IPS DF 19.7 (cell line): ENCODE results near the gene PRDM2.

Source experiments
- DNase-seq: peaks from one replicate; pipeline ENCODE4 v3.0.0-alpha.2; 2013; ENCODE audit warnings: low read depth, low spot score

PRDM2 gene

DNA sequence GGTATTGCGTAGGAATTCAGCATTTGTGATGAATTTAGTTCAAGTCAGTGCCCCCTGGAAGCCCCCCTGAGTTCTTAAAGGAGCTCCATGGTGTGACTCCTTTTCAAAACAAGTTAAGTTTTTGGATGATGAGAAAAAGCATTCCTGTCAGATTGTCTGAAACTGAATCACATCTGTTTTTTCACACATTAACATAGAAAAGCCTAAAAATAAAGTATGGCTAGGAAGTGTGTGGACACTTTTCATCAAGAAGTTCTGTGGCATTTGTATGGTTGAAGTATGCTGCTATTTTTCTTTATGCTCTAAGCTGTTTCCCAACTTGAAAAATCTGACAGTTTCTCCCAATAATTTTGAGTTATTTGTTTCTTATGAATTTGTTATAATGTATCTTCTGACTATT, 33.7 kb downstream of the PRDM2 start:
- no peak for DNase-seq

DNA sequence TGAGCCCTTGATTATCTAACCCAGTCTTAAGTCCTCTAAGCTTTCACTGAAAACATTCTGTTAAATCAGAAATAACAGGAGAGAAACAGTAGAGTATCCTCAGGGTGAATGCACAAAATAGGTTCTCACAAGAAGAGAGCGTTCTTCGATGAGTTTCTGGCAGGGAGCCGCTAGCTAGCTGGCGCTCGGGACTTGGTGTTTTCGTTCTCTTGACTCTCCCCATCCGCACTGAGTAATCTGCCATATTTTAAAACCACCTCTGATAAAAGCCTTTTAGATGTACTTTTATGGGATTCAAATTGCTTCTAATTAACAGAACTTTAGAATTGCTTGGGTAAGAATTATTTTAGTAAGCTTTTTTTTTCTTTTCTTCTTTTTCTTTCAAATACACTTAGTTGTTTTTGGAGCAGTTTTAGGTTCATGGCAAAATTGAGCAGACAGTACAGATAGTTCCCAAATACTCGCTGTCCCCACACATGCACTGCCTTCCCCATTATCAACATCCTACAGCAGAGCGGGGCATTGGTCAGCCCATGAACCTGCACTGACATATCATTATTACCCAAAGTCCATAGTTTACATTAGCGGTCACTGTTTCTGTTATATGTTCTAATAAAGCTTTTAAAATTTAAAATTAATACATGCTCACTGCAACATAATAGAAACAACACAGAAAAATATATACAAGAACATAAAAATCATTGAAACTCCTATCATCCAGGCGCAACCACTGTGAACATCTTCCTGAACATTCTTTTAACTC, 35.4 kb downstream of the PRDM2 start:
- no peak for DNase-seq

DNA sequence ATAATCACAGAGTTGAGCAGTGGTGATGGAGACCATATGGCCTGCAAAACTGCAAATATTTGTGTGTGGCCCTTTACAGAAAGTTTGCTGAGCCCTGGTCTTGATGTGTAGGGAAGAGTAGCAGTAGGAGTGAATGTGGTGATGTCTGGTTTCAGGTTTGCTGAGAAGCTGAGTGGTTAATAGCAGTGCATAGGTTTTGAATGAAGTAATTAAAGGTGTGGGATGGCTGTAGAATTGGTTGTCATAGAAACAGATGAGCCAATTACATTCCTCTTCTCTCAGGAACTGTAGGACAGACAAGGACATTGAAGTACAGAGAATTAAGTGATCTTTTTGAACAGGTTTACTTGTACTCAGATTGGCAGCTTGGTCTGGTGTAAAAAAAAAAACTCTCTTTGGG, 37.4 kb downstream of the PRDM2 start:
- DNase-seq: no peak

DNA sequence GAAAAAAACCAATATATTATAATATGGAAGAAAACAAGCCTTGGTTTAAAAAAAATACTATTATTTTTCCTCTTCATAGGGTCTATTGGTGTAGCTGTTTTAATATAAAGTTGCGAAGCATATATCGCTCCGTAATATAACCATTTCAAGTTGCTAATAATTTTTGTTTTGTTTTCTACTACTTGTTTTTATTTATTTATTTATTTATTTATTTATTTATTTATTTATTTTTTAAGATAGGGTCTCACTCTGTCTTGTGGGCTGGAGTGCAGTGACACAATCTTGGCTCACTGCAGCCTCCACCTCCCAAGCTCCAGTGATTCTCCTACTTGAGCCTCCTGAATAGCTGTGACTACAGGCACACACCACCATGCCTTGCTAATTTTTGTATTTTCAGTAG, 46.4 kb downstream of the PRDM2 start:
- DNase-seq: no peak

DNA sequence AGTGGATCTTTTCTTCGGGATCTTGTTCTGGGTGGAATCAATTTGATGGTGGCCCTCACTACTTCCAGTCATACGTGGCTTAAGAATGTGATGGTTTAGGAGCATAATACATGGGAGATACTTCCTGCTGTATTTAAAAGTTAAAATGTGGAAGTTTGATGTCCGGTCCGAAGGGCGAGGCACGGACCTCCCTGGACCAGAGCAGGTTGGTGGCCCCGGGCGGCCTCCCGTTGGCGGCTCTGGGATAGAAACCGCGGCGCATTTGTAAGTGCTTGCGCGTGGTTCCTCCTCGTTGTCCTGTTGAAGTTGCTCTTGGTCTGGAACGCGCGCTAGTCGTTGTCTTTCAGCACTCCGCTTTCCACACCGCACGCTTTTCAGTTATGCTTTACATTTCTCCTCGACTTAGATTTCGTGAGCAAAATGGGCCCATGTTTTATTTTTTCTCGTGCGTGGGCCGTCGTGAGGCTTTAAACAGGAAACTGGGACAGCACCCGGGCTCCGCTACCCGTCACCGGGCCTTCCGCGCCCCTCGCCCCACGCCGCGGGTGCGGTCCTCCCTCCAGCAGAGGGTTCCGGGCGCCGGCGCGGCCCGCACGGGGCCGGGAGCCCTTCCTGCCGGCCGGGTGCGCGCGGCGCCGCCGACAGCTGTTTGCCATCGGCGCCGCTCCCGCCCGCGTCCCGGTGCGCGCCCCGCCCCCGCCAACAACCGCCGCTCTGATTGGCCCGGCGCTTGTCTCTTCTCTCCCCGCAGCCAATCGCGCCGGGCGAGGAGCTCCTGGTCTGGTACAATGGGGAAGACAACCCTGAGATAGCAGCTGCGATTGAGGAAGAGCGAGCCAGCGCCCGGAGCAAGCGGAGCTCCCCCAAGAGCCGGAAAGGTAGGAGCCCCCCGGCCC, 48.9 kb downstream of the PRDM2 start:
- peak; percentile 70 for DNase-seq

DNA sequence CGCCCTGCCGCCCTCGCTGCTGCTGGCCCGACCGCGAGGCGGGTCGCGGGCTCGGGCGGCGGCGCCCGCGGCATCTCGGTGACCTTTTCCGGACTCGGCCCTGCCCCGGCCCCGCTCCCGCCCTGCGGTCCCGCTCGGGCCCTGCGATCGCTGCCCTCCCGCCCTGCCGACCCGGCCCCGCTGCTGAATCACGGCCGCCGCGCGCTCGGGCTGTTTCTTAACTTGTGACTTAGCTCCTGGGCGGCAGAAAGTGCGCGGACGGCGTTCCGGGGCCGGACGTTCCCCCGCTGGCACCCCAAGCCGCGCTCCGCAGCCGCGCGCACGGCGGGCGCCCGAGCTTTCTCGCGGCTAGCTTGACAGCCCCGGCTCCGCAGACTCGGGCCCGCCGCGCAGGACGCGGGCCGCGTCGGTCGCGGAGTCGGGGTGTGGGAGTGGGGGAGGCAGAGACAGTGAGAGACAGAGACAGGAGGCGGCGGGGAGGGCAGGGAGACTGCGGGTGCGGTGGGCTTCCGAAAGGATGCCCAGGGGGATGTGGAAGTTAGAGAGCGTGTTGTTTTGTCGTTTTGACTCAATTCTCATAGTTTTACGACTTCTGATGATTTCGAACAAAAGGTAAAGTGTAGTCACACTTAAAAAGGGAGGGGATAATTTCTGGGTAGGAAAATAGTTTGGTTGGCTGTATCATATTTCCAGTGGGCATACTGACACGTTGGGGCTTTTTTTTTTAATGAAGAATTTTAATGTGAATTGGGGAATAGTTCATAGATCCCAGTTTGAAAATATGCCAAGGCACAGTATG, 49.8 kb downstream of the PRDM2 start:
- no peak for DNase-seq

DNA sequence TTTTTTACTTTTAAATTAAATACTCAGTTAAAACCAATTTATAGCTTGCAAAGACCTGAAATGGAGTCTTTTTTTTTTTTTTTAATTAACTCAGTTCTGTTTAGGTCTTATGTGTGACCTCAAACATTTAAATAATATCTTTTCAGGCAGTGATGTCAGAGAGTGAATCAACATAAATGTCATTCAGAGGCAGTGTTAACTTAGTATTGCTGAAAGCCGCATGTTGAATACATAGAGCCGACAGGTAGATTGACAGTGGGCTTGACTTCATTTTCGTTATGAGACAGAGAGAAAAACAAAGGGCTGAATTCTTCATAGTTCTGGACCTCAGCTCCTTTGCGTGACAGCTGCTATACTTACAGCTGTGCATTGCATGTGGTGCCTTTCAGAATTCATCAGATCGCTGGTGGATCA, 51.5 kb downstream of the PRDM2 start:
- no peak for DNase-seq

DNA sequence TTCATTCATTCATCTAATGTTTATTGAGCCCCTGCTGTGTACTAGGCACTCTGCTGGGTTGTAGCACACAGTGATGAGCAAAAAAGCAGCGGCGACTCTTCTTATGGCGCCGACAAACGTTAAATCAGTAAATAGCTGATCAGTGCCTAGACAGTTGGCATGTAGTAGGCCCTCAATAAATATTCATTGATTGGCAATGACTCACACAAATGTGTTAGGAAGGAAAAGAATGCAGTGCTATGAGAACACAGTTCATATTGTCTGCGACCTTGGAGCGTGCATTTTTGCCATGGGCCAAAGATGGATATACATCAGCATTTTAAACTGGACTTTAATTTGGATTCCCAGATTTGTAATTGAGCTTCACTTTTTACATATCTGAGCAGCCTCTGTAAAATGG, 52.0 kb downstream of the PRDM2 start:
- no peak for DNase-seq

DNA sequence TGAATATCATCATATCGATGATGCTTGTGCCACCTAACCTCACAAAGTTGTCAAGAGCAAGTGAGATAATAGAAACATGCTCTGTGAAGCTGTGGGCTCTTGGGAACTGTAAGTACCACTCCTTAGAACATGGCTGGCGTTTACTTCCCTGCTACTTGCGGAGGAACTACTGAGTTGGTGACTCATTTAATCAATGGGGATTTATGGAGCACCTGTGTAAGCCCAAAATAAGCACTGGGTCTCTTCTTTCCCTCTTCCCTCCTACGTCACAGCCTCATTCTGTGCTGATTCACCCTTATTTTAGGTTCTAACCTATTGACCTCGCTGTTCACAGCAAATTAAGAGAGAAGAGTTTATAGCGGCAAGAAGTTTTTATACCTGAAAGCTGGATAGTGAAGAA, 52.9 kb downstream of the PRDM2 start:
- no peak for DNase-seq

DNA sequence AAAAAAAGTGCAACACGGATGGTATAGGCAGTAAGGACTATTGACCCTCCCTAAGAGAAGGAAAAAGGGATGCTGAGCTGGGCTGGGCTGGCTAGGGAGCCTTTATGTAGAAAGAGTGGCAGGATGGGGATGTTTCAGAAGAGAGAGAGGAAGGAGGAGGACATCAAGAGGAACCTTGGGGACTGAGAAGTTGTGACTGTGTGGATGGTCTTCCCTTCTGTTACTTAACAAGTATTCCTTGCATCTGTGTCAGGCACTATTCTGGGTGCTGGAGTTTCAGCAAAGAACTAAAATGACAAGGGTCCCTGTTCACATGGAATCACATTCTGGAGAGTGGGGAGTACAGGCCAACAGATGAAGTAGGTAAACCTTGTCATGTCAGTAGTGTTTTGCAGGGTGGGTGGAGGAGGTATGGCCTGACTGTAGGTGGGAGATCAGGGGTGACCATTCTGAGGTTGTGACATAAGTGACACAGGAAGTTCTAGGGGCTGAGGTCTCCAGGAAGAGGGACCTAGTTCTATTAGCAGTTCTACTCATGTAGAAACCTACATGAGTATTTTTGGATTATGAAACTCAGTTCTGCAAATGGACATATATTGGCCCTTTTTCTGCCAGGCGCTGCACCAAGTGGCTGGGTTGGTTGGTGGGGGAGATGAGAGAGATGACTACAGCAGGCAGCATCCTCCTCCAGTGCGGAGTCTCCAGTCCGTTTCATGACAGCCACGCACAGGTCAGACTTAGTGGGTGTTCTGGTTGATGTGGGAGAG, 53.8 kb downstream of the PRDM2 start:
- no peak for DNase-seq

DNA sequence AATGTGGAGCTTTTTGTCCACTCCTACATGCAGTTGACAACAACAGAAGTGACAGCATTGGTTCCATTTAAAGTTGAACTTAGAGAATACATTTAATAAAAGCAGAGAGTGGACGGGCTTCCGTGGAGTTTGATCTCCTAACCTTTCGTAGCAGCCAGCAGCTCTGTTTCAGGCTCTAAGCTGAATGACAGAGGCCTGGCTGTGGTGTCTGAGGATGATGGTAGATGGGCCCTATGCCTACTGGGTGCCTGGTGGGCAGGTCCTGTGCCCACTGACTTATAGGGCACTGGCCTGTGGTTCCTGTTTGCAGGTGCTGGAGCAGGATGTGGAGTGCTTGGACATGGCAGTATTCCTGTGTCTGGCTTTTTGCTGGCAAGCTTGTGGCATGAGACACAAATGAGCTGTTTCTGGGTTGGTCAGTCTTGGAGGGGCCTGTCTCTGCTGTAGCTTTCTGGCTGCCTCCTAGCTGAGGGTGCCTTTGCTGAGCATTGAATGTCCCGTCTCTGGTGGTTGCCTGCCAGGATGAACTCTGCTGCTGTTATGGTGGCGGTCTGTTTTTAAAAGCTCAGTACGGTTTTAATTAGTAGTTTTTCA, 54.6 kb downstream of the PRDM2 start:
- no peak for DNase-seq

DNA sequence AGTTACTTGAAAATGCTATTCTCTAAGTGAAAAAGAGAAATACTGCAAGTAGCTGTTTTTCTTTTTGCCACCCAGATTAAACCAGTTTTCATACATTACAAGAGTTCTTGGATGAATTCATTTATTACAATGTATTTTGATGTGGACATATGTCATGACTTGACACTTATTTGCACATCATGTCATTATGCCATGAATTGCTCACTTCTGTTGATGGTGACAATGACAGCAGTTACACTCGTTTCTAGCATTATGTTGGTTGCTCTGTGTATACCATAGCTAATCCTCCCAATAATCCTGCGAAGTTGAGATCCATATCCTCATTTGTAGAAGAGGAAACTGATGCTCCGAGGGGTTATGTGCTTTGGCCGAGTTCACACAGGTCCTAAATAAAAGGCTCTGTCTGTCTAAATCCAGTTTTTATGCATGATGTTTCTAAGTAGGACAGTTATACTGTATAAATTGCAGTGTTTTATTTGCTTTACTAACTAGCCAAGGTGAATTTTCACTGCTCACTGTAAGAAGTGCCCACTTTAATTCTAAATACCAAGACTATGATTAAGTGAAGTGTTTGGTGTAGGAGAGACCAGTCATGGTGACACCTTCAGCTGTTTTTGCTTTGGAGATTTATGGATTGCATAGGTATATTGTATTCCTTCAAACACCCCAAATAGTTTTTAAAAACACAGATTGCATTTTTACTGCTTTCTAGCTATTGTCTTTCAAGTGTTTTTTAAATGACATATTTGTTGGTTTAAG, 56.7 kb downstream of the PRDM2 start:
- no peak for DNase-seq

DNA sequence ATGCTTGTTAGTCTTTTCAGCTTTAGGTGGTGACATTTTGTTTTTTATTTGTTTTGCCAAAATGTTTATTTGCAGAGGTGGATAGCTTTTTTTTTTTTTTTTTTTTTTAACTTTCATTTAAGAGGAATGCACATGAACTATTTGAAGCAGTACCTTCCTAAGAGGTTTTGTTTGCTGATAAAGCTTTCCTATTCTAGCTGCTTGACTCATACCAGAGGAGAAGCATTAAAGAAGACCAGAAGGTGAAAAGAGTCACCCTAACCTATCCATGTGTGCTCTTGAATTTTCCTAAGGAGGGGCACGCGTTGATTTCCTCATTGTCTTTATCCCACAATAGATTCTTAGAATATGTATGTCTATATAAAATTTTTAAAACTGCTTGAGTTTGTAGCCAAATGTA, 57.7 kb downstream of the PRDM2 start:
- DNase-seq: no peak

DNA sequence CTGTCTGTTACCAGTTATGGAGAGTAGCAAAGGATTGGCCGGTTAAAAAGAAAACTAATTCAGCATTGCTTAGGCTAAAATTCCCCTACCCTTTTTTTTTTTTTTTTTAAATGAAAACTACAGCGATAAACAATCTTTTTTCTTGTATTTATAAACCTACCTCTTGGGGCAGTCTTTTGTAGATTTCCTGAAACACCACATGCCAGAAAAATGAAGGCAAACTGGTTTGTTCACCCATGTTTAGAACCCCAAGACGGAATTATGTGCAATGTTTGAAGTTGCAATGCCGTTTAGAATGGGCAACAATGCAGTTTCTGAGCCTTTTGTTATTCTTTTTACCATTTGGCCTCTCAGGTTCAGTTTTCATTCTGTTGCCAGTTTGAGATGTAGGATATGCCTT, 59.1 kb downstream of the PRDM2 start:
- DNase-seq: no peak

DNA sequence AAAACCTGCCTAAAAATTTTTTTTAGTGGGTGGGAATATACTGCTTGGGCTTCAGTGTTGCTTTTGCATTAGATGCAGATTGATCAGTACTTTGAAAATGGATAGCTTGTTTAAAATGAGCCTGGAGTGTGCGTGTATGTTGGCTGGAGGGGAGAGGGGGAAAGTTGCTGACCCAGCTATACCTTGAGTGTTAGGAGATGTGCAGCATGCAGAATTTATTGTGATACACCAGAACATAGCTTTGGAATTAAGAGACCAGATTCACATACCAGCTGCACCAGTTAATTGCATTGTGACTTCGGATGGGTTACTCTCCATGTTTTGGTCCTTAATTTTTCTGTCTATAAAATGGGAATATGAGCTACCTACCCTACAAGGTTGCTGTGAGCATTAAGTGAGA, 60.4 kb downstream of the PRDM2 start:
- no peak for DNase-seq

DNA sequence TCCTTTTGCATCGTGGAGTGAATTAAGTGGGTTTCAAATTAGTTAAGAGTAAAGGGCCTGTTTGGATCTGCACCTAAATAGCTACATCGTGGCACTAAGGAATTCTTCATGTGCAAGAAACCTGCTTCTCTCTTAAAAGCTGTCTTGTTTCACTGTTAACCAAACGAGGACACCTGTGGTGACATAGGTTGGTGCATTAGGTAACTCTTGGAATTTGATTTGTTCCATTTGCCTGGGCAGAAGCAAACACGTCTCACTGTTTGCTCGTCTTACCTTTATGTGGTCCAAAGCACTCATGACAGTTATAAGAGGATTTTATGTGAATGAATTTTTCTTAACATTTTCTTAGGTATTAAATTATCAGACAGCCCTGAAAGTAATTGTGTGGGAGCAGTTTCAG, 60.9 kb downstream of the PRDM2 start:
- DNase-seq: no peak

DNA sequence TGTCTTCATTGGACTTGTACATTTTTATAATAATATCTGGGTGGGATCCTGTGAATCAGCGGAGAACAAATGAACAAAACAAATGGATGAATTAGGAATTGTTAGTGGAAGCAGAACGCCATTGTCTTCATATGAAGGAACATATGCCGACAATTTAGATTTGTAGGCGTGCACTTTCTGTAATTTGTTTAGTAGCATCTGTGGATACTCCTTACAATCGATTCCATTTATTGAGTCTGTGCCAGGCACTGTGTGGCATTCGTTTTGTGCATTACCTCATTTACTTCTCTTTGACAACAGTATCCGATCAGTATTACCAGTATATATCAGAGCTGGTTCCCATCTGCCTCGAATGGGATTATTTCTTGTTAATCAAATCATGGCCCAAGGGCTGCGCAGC, 61.9 kb downstream of the PRDM2 start:
- DNase-seq: no peak

DNA sequence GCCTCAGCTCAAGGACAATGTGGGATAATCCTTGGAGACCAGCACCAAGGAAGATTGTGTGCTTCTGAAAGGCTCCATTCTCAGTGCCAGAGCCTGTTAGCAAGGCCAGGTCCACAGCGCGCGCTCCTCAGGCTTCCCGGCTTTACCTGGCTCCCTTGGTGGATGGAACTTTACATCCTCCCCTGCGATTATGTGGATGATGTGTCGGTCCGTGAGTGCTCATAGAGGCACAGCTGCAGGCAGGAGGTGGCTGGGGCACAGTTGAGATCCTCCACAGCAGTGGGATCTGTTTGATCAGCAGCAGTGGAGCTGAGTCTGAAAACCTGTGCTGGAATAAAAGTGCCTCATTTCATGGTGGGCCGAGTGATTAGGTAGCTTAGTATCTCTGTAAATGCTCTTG, 62.7 kb downstream of the PRDM2 start:
- DNase-seq: no peak

DNA sequence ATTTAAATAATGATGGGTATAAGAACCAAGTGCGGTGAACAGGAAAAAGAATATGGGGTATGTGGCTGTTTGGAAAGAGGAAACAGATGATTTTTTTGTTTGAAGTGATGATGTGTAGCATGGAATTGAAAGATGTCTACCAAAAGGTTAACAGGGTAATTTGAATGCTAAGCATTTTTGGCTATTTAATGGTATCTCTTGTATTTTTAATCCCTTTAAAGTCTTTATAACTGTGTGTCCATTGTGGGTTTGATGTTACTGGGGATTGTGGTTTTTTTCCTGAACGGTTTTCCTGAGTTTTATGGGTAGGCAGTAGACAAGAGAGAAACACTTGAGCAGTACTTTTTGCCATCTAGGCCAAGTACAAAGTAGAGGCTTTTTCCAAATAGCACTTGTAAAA, 63.2 kb downstream of the PRDM2 start:
- DNase-seq: no peak

DNA sequence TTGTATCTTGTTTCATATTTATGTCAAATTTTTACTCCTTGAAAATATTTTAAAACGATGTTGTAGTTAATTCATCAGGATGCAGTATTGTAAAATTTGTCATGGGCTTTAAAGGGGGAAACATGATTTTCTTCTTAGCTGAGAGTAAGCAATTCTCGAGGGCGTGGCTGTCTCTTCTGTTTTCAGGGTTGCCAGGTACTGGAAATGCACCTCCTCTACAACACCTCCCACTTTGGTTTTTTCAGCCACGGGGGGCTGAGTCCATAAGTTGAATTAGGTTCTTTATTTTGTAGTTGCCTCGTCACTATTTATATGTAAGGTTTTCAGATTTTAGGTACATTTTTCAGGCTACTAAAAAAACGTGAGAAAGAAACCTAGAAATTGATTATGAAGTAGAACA, 64.0 kb downstream of the PRDM2 start:
- no peak for DNase-seq
